ENCODE results near the gene TANC1.

DNA sequence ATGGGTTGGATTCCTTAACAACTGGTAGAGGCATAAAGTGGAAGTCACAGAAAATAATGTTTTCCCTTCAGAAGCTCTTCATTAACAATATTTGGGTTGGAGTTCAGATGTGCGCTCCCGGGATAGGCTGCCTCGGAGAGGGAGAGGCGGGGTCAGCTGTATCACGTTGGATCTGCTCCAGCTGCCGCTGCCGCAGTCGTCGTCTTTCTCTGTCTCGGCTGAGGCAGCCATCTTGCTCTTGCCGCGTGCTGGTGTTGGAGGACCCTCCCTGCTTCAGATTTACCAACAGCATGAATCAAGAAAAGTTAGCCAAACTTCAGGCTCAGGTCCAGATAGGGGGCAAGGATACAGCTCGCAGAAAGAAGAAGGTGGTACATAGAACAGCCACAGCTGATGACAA is 35.1 kb downstream of the TANC1 start:
- TF ChIP-seq EZH2phosphoT487 (IDR thresholded peaks at IDR 0.05; ENCODE audit: unreplicated experiment) (no peak), JUNB (IDR thresholded peaks at IDR 0.05; ENCODE audit: unreplicated experiment) (no peak), CTCF (conservative IDR thresholded peaks at IDR 0.05; ENCODE audit: low read depth in 2 of 2) (no peak), POLR2AphosphoS5 (IDR thresholded peaks at IDR 0.05; ENCODE audit: low read depth) (no peak), EZH2 (IDR thresholded peaks at IDR 0.05; ENCODE audit: low read depth, unreplicated experiment) (no peak), NANOG (IDR thresholded peaks at IDR 0.05; ENCODE audit: borderline replicate concordance) (no peak), ZNF462 (CRISPR knock-in tag; IDR thresholded peaks at IDR 0.05) (no peak)
- TF ChIP-seq, protein P1, sequence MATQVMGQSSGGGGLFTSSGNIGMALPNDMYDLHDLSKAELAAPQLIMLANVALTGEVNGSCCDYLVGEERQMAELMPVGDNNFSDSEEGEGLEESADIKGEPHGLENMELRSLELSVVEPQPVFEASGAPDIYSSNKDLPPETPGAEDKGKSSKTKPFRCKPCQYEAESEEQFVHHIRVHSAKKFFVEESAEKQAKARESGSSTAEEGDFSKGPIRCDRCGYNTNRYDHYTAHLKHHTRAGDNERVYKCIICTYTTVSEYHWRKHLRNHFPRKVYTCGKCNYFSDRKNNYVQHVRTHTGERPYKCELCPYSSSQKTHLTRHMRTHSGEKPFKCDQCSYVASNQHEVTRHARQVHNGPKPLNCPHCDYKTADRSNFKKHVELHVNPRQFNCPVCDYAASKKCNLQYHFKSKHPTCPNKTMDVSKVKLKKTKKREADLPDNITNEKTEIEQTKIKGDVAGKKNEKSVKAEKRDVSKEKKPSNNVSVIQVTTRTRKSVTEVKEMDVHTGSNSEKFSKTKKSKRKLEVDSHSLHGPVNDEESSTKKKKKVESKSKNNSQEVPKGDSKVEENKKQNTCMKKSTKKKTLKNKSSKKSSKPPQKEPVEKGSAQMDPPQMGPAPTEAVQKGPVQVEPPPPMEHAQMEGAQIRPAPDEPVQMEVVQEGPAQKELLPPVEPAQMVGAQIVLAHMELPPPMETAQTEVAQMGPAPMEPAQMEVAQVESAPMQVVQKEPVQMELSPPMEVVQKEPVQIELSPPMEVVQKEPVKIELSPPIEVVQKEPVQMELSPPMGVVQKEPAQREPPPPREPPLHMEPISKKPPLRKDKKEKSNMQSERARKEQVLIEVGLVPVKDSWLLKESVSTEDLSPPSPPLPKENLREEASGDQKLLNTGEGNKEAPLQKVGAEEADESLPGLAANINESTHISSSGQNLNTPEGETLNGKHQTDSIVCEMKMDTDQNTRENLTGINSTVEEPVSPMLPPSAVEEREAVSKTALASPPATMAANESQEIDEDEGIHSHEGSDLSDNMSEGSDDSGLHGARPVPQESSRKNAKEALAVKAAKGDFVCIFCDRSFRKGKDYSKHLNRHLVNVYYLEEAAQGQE (IDR thresholded peaks at IDR 0.05; ENCODE audit: unreplicated experiment), result no peak
